Cerebellar nuclear complex (tissue), 1 donor: ENCODE data around the gene MTMR2.
"Not testable (repeated sequence)": the region's sequence is repeated elsewhere in the genome, so short reads cannot be mapped to it uniquely, and the experiment has no call there.

ENCODE experiments used
- DNase-seq, 2 experiments: peaks; one replicate each; lab custom pipeline; 2025; lab: John Stamatoyannopoulos, UW

Gene MTMR2

DNA sequence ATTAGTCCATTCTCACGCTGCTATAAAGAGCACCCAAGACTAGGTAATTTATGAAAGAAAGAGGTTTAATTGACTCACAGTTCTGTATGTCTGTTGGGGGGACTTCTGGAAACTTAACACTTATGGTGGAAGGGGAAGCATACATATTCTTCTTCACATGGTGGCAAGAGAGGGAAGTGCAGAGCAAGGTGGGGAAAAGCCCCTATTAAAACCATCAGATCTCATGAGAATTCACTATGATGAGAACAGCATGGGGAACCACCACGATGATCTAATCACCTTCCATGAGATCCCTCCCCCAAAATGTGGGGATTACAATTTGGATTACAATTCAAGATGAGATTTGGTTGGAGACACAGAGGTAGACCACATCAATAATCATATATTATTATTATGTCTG is 107.9 kb downstream of the MTMR2 start:
- DNase-seq, result no peak

DNA sequence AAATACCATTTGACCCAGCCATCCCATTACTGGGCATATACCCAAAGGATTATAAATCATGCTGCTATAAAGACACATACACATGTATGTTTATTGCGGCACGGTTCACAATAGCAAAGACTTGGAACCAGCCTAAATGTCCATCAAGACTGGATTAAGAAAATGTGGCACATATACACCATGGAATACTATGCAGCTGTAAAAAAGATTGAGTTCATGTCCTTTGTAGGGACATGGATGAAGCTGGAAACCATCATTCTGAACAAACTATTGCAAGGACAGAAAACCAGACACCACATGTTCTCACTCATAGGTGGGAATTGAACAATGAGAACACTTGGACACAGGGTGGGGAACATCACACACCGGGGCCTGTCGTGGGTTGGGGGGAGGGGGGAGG is 112.9 kb downstream of the MTMR2 start:
- DNase-seq, result not testable (repeated sequence)

DNA sequence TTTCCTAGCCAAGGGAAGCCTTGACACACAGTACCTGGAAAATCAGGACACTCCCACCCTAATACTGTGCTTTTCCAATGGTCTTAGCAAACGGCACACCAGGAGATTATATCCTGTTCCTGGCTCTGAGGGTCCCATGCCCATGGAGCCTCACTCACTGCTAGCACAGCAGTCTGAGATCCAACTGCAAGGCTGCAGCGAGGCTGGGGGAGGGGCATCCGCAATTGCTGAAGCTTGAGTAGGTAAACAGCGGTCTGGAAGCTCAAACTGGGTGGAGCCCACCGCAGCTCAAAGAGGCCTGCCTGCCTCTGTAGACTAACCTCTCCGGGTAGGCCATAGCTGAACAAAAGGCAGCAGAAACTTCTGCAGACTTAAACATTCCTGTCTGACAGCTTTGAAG is 117.4 kb downstream of the MTMR2 start:
- not testable (repeated sequence) for DNase-seq

- no peak for DNase-seq
Measured at GRCh38 chr11:95805869-95806268, 118.0 kb downstream of the MTMR2 start.

DNA sequence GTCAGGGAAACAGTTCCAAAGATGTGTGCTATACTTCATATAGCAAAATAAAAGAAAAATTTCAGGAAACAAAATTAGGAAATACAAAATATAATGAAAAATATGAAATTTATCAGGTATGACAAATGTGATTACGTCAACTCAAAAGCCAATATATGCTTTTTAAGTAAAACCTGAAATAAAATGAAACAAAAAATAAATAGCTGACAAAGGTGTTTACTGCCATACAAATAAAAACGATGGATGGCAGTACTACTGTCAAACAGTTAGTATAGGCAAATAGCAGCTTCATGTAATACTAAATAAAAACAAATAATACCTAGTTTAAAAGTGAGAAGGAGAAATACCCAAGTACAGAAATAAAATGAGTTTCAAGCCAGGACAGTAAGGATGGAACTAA is 119.9 kb downstream of the MTMR2 start:
- DNase-seq, result no peak

GRCh38 chr11:95802806-95803205 is 121.1 kb downstream of the MTMR2 start:
- no peak for DNase-seq

GRCh38 chr11:95800438-95800837 is 123.5 kb downstream of the MTMR2 start:
- DNase-seq, result no peak

DNA sequence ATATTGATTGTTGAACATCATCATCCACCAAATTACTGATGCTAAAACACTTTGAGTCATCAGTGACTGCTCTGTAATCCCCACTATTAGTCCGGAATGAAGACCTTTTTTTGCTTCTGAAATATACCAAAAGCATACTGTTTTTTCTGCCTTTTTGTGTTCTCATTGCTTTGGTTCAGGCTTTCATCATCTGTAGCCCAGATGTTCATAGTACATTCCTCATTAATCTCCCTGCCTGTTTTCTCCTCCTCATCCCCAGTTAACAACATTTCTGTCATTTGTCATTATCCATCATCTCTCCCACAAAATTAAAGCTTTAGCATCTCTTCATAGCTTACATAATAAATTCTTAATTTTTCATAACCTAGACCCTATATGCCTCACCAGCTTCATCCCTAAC is 124.4 kb downstream of the MTMR2 start:
- no peak for DNase-seq

- no peak for DNase-seq
Measured at GRCh38 chr11:95796501-95796900, 127.4 kb downstream of the MTMR2 start.

GRCh38 chr11:95795627-95796295 is 128.1 kb downstream of the MTMR2 start:
- no peak for DNase-seq

DNA sequence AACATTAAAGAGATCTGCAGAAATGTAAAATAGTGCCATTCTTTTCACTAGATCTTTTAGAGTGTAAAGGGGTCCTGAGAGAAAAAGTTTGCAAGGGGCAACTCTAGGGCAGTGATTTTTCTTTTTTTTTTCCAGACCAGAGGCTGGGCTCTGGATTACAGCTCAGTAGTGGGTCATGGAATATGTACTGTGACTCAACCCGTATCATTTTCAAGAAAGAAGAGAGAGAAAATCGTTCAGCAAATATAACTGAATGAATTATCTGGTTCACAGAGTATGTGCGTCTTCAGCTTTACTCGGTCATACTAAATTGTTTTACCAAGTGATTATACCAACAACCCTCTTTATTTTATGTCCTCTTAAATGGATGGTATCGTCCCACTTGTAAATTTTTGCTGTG is 129.8 kb downstream of the MTMR2 start:
- DNase-seq, result no peak

DNA sequence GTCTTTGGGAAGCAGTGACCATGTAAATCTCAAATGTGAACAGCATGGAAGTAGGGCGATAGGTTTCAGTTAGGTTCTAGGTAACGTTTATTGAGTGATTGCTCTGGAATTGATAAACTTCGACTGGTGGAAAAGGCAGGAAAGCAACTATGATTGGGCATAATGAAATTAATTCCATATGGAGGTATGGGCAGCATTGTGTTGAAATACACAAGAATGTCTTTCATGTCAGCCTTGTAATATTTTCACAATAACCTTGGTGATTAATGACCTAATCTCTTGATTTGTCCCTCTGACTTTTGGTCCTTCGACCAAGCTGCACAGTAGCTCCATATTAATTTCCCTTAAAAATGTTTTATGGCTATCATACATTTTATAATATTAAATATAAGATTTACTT is 130.8 kb downstream of the MTMR2 start:
- no peak for DNase-seq

DNA sequence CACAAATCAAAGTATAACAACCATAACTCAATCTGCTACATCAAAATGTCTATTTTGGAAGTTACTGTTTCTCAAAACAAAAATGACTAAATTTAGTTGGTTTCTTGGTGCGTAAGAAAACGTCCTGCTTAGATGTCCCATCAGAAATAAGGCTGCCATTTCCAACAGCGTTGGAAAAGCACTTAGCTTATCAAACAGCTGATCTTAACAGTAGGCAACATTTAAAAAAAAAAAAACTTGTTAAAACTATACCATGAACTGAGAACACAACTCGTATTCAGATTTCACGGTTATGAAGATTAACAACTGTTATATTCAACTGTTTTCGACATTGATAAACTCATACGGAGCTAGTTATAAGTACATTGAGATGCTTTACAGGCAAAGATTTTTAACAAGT is 131.2 kb downstream of the MTMR2 start:
- no peak for DNase-seq

DNA sequence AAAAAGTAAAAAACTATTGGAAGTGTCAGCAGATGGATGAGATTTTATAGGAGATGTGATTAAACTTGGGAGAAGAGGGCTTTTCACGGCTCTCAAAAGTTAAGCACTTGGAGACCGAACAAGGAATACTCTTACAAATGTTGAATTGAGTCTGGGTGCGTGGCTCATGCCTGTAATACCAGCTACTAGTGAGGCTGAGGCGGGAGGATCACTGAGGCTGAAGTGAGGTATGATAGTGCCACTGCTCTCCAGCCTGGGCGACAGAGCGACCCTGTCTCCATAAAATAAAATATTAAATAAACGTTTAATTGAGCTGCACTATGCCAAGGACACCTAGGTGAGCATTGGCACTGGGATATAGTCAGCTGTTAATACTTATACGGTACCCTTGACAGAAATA is 131.7 kb downstream of the MTMR2 start:
- DNase-seq, result no peak

DNA sequence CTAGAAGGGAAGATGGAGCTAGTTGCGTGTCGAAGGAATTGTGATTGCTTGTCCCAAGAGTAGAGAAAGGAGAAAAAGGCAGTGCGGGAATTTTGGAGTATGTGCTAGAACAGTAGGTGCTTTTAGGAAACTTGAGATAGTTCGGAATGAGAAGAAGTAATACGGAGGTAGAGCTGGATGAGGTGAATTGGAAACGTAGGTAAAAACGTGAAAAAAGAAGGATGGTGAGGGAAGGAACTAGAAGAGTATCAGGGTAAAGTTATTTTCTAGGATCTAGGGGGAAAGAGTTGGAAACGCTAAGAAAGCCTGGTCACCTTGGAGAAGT is 132.2 kb downstream of the MTMR2 start:
- DNase-seq, result no peak

DNA sequence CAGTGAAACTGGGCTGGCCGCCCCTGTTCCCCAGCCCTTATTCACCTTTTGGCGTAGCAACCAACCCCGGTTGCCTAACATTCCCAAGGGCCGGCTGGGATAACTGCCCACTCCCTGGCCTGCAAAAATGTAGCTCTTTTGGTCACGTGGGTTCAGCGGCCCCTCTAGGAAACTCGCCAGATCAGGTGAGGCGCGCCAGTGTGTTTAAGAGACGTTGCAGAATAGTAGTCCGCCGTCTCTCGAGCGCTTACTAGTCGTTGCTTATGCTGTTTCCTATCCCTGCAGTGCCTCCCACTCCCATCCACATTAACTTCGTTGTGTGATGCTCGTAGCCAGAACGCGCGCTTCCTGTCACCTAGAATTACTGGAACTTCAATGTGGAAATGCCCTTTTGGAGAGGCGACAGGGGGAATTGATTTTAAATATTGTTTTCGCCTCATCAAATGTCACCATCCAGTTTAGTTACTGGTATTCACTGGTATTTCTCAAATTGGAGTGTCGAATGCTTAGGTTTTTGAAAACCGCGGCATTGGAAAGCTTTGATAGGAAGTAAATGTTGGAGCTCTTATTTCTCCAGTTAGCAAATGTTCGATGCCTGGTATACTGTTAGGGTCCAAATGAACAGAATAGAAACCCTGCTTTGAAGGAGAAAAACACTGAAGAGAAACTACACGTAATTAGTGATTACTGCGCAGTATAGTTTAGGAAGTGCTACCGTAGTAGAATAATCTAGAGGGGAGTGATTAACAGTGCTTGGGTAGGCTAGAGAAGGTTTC is 132.8 kb downstream of the MTMR2 start:
- DNase-seq, result no peak

- DNase-seq, result peak; percentile 54 to 92
Measured at GRCh38 chr11:95790123-95790932, 133.6 kb downstream of the MTMR2 start, which contains the start of gene CEP57. TSS of gene CEP57 (plus strand) at chr11:95790498. CDS start at chr11:95790699, 201 bp downstream.

DNA sequence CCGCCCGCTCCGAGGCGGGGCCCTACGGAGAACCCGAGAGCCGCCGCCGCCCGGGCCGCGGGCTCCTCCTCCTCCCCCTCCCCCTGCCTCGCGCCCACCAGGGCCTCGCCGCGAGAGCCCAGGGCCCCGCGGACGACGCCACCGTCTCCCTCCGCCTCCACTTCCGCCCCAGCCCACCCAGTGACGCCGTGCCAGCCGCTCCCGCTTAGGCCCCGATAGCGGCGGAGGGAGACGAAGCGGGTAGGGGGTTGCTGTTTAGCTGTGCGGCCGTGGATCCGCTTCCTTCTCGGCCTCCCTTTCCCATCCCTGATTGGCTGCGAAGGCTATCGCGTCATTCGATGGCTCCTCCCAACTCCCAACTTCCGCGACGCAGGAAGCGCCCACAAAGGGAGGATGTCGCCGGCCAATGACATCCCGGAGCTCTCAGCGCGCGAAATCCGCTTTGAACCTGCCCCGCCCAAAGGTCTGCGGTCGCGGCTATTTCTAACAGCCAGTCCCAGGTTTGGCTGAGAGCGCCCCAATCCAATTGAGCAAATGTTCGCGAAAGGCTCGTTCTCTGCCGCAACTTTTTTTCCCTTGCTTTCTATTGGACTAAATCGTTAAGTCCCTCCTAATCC is 134.3 kb downstream of the MTMR2 start, which contains the start of gene FAM76B:
Gene FAM76B, minus strand, starts transcription at position 277 of the 617 bp plus-strand sequence. CDS start 304 bp downstream, outside the sequence.
- peak; percentile 90 to 96 for DNase-seq

- DNase-seq, result no peak
Measured at GRCh38 chr11:95788921-95789505, 134.9 kb downstream of the MTMR2 start.
